PFSK-1 (cell line): ENCODE measurements around the gene EXOC4.

ENCODE experiments used
- FOXP2 ChIP-seq: optimal IDR thresholded peaks from 2 replicates; pipeline ENCODE3; 2011; ENCODE audit warnings: borderline replicate concordance, control low read depth, inconsistent platforms; ENCODE audit not compliant: insufficient read depth; ENCODE audit errors: extremely low read length, extremely low read depth
- POLR2AphosphoS5 ChIP-seq: IDR thresholded peaks from 2 replicates; pipeline ENCODE4 v1.6.1; 2012; ENCODE audit warnings: low read depth, mild to moderate bottlenecking, control low read depth, low read length, moderate library complexity
- REST ChIP-seq, 2 experiments: IDR thresholded peaks; 2 replicates each; pipeline versions ENCODE4 v1.6.1 to v1.8.0; 2011 to 2012; ENCODE audit warnings: low read depth in 2 of 2, low read length in 2 of 2, control low read depth in 1 of 2, inconsistent platforms in 1 of 2, mild to moderate bottlenecking in 1 of 2, moderate library complexity in 1 of 2; ENCODE audit not compliant: insufficient read depth in 1 of 2
- SIN3A ChIP-seq: IDR thresholded peaks from 2 replicates; pipeline ENCODE4 v1.6.1; 2012; ENCODE audit warnings: mild to moderate bottlenecking, low read length, moderate library complexity, borderline replicate concordance; ENCODE audit not compliant: insufficient read depth
- TAF1 ChIP-seq: IDR thresholded peaks from 2 replicates; pipeline ENCODE4 v1.6.1; 2012; ENCODE audit warnings: low read length, control low read depth, borderline replicate concordance; ENCODE audit not compliant: insufficient read depth

Gene EXOC4

GRCh38 chr7:133733401-133733800 is 480.5 kb downstream of the EXOC4 start:
- TF ChIP-seq FOXP2 (no peak), TAF1 (no peak)

- no peak for TF ChIP-seq SIN3A
- TF ChIP-seq TAF1: no peak
- no peak for TF ChIP-seq FOXP2
- TF ChIP-seq POLR2AphosphoS5: no peak
- no peak for TF ChIP-seq REST (IDR thresholded peaks at IDR 0.05; ENCODE audit: insufficient read depth in 1 of 2, low read depth in 2 of 2, low read length in 2 of 2)
Measured at GRCh38 chr7:133735222-133735621, 482.3 kb downstream of the EXOC4 start.

GRCh38 chr7:133739817-133740216 is 486.9 kb downstream of the EXOC4 start:
- TF ChIP-seq POLR2AphosphoS5 (no peak), SIN3A (no peak), FOXP2 (no peak), REST (IDR thresholded peaks at IDR 0.05; ENCODE audit: insufficient read depth in 1 of 2, low read depth in 2 of 2, low read length in 2 of 2) (no peak), TAF1 (no peak)

GRCh38 chr7:133741078-133741477 is 488.2 kb downstream of the EXOC4 start:
- TF ChIP-seq REST (IDR thresholded peaks at IDR 0.05; ENCODE audit: insufficient read depth in 1 of 2, low read depth in 2 of 2, low read length in 2 of 2) (no peak), POLR2AphosphoS5 (no peak), TAF1 (no peak), FOXP2 (no peak), SIN3A (no peak)

GRCh38 chr7:133741703-133742102 is 488.8 kb downstream of the EXOC4 start:
- TF ChIP-seq TAF1 (no peak), SIN3A (no peak), POLR2AphosphoS5 (no peak), FOXP2 (no peak), REST (IDR thresholded peaks at IDR 0.05; ENCODE audit: insufficient read depth in 1 of 2, low read depth in 2 of 2, low read length in 2 of 2) (no peak)
